ENCODE measurements around the gene ISG20. TPM values are rescaled to one million over a fixed set of nuclear protein-coding genes. Genes with fewer than 3 reads are reported as not detected.

ISG20 gene
- total RNA-seq, 1 donor from 2014 or later, result 87.1 TPM

DNA sequence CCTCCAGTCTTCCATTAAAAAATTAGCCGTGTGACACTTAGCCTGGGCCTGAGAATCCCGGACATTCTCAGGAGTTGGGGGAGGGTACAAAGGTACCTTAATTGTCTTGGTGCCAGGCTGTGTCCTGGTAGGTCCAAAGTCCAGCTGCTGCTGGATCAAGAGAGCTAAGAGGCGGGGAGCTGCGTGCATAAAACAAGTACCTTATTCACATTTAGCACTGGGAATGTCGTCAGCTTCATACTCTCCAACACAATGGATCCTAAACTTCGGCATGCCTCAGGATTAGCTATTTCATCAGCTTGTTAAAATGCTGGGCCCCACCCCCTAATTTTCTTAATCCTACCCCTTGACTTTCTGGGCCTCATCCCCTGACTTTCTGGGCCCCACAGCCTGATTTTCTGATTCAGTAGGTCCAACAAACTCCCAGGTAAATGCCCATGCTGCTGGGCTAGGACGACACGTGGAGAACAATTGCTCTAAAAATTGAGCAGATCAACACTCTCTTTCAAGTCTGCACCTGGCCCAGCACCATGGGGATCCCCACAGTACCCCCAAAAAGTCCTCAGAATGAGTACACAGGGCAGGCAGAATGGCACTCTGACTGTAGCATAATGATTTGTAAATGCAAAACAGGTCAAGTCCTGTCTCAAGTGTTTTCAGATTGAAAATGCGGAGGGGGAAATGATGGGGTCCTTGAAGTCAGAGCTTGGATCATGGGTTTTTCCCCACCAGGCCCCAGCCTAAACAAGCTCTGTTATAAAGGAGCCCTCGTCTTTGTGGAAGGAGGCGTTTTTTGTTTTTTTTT lies 23.3 kb upstream of the ISG20 start:
- CTCF ChIA-PET, result interaction anchor here (1.0 to 1.1 kb wide), 2 partner anchors 9 to 289 kb away, joined by 3 to 6 read pairs; no protein-coding TSS in a partner anchor
- ATAC-seq (ENCODE audit: low read depth) (peak; percentile 67), DNase-seq (no peak)
- H3K9me3 Mint-ChIP-seq, result no peaks in the 10 kb centered on the region
- POLR2A ChIA-PET, result interaction anchor here (0.7 to 1.4 kb wide), 2 partner anchors 9 to 23 kb away, joined by 3 to 4 read pairs; partner anchors contain the start of gene ISG20
- intact Hi-C loops (cut with micrococcal nuclease), result no loop called here
- peak overlapping the region; percentile 68 for H3K27ac Mint-ChIP-seq
- H3K36me3 Mint-ChIP-seq (ENCODE audit: low read depth), result no peaks in the 10 kb centered on the region
- no peak overlapping the region for H3K4me3 Mint-ChIP-seq
- peaks cover 8% of the 10 kb centered on the region for H3K4me1 Mint-ChIP-seq
- TF ChIP-seq, protein P1, sequence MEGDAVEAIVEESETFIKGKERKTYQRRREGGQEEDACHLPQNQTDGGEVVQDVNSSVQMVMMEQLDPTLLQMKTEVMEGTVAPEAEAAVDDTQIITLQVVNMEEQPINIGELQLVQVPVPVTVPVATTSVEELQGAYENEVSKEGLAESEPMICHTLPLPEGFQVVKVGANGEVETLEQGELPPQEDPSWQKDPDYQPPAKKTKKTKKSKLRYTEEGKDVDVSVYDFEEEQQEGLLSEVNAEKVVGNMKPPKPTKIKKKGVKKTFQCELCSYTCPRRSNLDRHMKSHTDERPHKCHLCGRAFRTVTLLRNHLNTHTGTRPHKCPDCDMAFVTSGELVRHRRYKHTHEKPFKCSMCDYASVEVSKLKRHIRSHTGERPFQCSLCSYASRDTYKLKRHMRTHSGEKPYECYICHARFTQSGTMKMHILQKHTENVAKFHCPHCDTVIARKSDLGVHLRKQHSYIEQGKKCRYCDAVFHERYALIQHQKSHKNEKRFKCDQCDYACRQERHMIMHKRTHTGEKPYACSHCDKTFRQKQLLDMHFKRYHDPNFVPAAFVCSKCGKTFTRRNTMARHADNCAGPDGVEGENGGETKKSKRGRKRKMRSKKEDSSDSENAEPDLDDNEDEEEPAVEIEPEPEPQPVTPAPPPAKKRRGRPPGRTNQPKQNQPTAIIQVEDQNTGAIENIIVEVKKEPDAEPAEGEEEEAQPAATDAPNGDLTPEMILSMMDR (IDR thresholded peaks at IDR 0.05), result no peak
- H3K27me3 Mint-ChIP-seq, result peaks cover 14% of the 10 kb centered on the region

DNA sequence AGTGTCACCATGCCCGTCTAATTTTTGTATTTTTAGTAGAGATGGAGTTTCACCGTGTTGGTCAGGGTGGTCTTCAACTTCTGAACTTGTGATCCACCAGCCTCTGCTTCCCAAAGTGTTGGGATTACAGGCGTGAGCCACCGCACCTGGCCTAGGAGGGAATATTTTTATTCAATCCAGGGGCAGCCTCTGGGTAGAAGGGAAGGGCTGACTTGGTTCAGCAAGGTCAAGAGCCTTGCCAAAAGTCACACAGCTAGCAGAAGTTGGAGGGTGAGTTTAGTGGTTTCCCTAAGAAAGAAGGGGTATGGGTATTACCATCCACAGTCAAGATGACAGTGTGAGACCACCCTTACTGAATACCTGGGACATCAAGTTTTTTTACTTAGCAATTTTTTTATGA lies 22.6 kb upstream of the ISG20 start:
- POLR2A ChIA-PET, result interaction anchor here (0.7 to 1.4 kb wide), 2 partner anchors 9 to 22 kb away, joined by 3 to 4 read pairs; partner anchors contain the start of gene ISG20
- TF ChIP-seq, protein P1 (IDR thresholded peaks at IDR 0.05), result no peak
- peak overlapping the region; percentile 65 for H3K27ac Mint-ChIP-seq
- no peak overlapping the region for H3K4me3 Mint-ChIP-seq
- CTCF ChIA-PET, result interaction anchor here (1.0 kb wide), 1 partner anchor 288 kb away, joined by 3 read pairs; no protein-coding TSS in a partner anchor
- peaks cover 14% of the 10 kb centered on the region for H3K4me1 Mint-ChIP-seq
- H3K36me3 Mint-ChIP-seq (ENCODE audit: low read depth), result peaks cover 2% of the 10 kb centered on the region
- no peak for ATAC-seq (ENCODE audit: low read depth)
- no peak for DNase-seq
- intact Hi-C loops (cut with micrococcal nuclease), result no loop called here
- H3K27me3 Mint-ChIP-seq, result peaks cover 13% of the 10 kb centered on the region
- no peaks in the 10 kb centered on the region for H3K9me3 Mint-ChIP-seq

- TF ChIP-seq, protein P1 (IDR thresholded peaks at IDR 0.05), result no peak
- no peak for DNase-seq
- peaks cover 10% of the 10 kb centered on the region for H3K27me3 Mint-ChIP-seq
- H3K27ac Mint-ChIP-seq, result no peak overlapping the region
- CTCF ChIA-PET, result no interaction called here
- H3K36me3 Mint-ChIP-seq (ENCODE audit: low read depth), result peaks cover 6% of the 10 kb centered on the region
- intact Hi-C loops (cut with micrococcal nuclease), result no loop called here
- no peak overlapping the region for H3K4me3 Mint-ChIP-seq
- H3K9me3 Mint-ChIP-seq, result no peaks in the 10 kb centered on the region
- ATAC-seq (ENCODE audit: low read depth), result no peak
- H3K4me1 Mint-ChIP-seq, result peaks cover 22% of the 10 kb centered on the region
- POLR2A ChIA-PET, result no interaction called here
Observed at GRCh38 chr15:88617031-88617722, 21.6 kb upstream of the ISG20 start.

DNA sequence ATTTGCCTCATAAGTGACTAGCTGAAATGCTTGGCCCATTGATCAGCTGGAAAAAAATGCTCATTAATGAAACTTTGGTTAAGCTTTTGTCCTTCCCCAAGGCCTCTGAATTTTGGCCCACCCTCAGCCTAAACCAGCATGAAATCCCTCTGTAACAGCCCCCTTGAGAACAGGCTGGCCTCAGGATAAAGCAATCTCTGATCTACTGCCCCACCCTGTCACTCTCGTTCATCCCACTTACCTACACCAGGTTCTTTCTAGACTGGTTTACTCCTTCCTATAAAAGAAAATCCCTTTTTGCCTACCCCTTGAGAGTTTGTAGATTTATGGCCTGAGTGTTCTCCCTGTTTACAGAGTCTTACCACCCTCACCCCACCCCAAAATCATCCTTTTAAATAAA lies 21.0 kb upstream of the ISG20 start:
- no peak overlapping the region for H3K27ac Mint-ChIP-seq
- intact Hi-C loops (cut with micrococcal nuclease), result no loop called here

More for the DNA sequence above, 21.0 kb upstream of the ISG20 start:
- ChIA-PET CTCF (no interaction called here), POLR2A (no interaction called here)
- H3K9me3 Mint-ChIP-seq, result no peaks in the 10 kb centered on the region
- H3K27me3 Mint-ChIP-seq, result peaks cover 10% of the 10 kb centered on the region
- H3K4me1 Mint-ChIP-seq, result peaks cover 28% of the 10 kb centered on the region
- ATAC-seq (ENCODE audit: low read depth) (no peak), DNase-seq (no peak)
- TF ChIP-seq, protein P1 (IDR thresholded peaks at IDR 0.05), result no peak
- H3K36me3 Mint-ChIP-seq (ENCODE audit: low read depth), result peaks cover 6% of the 10 kb centered on the region
- H3K4me3 Mint-ChIP-seq, result no peak overlapping the region
